Liver (tissue), 3 donors: ENCODE results near the gene XPNPEP3.

Experiments
- CTCF ChIP-seq: fragments of 150-350 bp; IDR thresholded peaks from 2 replicates; pipeline ENCODE4 v1.5.1; 2017; ENCODE audit warnings: improper control_type of control experiment, low read depth, low read length; ENCODE audit not compliant: missing input control
- MAX ChIP-seq: IDR thresholded peaks from 2 replicates; pipeline ENCODE4 v1.6.1; 2016; ENCODE audit warnings: antibody characterized with exemption
- RAD21 ChIP-seq, 2 donors: IDR thresholded peaks; 2 replicates each; pipeline ENCODE4 v1.6.1; 2016; ENCODE audit warnings: antibody characterized with exemption in 2 of 2, mild to moderate bottlenecking in 2 of 2
- TF ChIP-seq, protein P1 (sequence below): IDR thresholded peaks from 2 replicates; pipeline ENCODE4 v1.6.1; 2016; ENCODE audit warnings: antibody characterized with exemption, mild to moderate bottlenecking
- donor health status: healthy.
- donor health status: healthy.

GRCh38 chr22:40856513-40857308 is at the start of gene XPNPEP3, which contains the start of gene ST13:
- TF ChIP-seq CTCF (peak; percentile 13), MAX (peak; percentile 85), RAD21 (IDR thresholded peaks at IDR 0.05) (peak in 1 of 2 donors; percentile 9)
- TF ChIP-seq, protein P1, sequence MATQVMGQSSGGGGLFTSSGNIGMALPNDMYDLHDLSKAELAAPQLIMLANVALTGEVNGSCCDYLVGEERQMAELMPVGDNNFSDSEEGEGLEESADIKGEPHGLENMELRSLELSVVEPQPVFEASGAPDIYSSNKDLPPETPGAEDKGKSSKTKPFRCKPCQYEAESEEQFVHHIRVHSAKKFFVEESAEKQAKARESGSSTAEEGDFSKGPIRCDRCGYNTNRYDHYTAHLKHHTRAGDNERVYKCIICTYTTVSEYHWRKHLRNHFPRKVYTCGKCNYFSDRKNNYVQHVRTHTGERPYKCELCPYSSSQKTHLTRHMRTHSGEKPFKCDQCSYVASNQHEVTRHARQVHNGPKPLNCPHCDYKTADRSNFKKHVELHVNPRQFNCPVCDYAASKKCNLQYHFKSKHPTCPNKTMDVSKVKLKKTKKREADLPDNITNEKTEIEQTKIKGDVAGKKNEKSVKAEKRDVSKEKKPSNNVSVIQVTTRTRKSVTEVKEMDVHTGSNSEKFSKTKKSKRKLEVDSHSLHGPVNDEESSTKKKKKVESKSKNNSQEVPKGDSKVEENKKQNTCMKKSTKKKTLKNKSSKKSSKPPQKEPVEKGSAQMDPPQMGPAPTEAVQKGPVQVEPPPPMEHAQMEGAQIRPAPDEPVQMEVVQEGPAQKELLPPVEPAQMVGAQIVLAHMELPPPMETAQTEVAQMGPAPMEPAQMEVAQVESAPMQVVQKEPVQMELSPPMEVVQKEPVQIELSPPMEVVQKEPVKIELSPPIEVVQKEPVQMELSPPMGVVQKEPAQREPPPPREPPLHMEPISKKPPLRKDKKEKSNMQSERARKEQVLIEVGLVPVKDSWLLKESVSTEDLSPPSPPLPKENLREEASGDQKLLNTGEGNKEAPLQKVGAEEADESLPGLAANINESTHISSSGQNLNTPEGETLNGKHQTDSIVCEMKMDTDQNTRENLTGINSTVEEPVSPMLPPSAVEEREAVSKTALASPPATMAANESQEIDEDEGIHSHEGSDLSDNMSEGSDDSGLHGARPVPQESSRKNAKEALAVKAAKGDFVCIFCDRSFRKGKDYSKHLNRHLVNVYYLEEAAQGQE, result peak; percentile 64
